Middle frontal gyrus (tissue), 1 donor: ENCODE measurements around the gene OLFML1.

Experiments
- DNase-seq: peaks from one replicate; pipeline ENCODE4 v3.0.0-alpha.2; 2015; ENCODE audit warnings: low spot score; ENCODE audit errors: extremely low spot score

The OLFML1 gene

DNA sequence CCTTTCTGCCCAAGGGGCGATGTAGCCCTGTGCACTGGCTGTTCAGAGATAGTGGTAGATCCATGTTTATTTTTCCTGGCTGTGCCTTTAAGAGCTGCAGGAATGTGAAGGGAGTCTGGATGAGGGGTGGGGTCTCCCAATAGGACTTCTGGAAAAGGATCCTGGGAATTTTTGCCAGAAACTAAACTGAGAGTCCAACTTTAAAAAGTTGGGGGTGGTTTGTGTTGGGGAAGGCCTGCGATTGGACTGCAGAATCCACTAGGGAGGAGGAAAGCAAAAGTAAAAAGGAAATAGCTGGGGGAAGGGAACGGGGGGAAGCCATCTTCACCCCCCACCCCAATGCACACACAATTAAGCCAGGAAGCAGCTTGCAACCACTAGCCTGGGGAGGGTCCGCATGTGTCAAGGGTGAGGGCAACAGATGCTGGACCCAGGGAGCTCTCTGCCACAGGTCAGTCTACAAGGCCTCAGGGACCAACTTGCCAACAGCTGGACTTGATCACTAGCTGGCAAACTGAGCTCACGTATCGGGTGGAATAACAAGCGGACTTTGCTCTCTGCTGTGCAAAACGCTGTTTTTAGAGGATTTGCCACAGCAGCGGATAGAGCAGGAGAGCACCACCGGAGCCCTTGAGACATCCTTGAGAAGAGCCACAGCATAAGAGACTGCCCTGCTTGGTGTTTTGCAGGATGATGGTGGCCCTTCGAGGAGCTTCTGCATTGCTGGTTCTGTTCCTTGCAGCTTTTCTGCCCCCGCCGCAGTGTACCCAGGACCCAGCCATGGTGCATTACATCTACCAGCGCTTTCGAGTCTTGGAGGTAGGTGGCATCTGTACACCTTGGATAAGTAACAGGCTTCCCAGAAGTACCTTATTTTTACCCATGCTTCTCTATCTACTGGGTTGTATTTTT is at the start of gene OLFML1:
OLFML1 (plus strand) TSS at position 321 of the 912 bp plus-strand sequence; CDS start at position 691, 370 bp downstream.
- no peak for DNase-seq

DNA sequence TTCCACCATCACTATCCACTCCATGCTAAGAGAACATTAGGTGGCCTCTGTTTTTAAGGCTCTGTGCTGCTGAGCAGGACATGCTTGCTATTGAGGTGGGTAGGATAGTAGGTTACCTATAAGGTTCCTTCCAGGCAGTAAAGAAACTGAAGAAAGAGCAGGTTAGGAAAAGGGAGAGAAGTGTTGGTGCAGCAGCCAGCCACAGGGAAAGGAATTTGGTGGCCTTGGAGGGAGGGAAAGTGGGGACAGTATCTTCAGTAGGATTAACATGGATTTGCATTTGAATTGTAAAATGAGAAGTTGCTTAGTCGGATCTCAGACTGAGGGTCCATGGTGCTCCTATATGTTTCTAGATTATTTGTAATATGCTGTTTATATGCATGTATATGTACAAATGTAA is 49.2 kb upstream of the OLFML1 start:
- DNase-seq = no peak

DNA sequence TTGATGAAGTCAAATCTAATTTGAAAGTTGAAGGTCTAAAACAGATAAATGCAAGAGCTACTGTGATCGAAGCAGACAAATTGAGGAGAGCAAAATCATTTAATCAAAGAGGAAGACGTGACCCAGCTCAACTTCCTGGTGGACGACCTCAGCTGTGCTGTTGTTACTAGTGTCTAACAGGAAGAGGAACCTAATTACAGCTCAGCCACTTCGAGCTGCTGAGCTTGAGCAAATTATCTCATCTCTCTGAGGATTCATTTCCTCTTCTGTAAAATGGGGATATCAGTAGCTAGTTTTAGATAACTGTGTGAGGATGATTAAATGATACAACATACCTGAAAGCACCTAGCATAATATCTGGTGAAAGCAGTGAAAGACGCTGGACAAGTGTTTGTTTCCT is 48.6 kb upstream of the OLFML1 start:
- DNase-seq = no peak

DNA sequence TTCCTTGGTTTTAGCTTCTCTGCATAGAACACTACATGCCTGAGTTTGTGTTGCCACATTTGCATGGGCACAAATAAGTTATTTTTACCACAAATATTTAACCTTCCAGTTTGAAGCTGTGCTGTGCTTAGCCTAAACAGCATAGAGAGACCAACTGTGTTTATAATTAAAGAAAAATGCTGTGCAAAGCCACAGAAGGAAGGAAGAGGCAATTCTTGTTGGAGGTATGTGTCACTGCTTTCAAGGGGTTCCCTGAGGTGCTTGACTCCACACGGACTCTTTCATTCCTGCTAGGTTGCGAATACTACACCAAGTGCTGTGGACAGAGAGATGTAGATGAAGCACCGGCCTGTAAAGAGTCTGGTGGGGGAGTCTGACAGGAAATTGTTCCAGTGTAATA is 47.6 kb upstream of the OLFML1 start:
- no peak for DNase-seq

DNA sequence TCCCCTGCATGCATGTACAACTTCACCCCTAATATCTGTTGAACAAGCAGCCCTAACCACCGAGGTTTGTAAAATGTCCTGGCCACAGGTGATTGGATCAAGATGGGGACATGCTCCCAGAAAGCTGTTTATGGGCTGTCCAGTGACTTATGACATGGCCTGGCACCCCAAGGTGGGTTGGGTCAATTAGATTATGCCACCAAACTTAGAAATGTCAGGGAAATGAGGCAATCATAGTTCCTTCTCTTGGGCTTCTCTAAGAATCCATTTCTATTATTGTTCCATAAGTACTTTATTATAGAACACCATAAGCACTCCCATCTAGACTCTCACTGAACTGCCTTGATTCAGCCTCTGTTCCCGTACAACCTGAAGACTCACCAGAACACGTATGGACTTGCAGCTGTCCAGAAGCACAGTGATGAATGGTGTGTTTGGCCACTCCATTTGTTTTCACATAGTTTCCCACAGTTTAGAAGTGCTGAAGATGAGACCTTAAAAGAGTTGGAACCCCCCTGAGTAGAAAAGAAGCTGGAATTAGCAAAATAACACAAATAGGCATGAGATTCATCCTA is 45.5 kb upstream of the OLFML1 start:
- DNase-seq = no peak

DNA sequence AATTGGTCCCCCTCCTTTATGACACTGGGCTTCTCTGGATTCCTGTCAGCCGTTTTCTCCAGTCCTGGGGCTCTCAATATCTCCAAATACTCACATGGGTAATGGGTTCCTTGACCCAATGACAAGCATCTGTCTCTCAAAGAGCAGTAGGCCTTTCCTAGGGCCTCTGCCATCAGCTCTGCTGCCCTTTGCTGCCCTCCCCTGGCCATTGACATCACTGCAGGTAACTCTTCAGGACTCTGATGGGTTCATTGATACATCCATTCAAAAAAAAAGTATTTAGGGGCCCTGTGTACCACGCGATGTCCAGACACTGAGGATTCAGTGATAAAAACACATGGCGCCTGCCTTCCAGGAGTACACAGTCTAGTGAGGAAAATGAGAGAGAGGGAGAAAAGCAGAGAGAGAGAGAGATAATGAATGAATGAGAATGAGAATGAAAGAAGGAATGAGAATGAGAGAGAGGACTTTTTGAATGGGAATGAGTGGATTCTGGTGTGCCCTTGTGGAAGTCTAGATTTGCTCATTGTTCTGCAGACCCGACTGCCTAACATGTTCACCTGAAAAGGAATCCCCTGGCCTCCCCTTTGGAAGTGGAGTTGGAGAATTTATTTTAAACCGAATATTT is 42.6 kb upstream of the OLFML1 start:
- peak; percentile 31 for DNase-seq

DNA sequence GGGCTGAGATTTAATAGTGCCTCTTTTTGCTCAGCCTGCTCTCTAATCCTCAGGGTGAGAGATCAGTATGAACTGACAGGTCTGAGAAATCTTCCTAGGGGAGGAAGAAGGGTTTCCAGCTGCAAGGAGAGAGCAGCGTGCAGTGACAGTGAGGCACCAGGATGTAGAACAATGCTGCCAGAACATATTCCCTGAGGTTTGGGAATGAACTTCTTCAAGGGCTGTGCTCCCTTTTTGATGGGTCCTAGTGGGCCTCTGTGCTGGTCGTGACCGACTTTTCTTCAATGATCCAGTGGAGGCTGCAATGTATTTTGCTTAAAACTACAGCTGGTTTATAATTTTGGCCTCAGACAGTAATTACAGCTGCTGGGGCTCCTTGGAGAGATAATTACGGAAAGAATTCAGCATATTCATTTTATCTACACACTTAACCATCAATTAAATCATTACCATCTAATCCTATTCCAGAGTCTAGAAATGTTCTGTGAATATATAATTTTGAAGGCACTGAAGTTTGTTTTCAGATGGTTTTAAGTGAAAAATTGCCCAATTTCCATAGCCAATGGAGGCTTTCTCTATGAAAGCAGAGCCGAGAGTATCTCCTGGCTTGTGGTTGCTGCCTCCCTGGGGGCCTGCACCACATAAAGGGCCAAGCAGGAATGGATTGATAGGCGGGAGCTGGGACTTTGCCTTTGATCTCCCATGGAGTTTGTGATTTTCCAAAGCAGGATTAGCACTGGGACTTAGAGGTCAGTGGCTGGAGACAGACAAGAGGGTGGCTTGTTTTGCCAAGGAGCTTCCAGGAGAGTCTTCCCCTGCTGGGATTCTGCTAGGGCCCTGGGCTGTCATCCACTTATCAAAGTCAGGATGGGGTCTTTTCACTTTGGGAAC is 41.0 kb upstream of the OLFML1 start:
- no peak for DNase-seq

DNA sequence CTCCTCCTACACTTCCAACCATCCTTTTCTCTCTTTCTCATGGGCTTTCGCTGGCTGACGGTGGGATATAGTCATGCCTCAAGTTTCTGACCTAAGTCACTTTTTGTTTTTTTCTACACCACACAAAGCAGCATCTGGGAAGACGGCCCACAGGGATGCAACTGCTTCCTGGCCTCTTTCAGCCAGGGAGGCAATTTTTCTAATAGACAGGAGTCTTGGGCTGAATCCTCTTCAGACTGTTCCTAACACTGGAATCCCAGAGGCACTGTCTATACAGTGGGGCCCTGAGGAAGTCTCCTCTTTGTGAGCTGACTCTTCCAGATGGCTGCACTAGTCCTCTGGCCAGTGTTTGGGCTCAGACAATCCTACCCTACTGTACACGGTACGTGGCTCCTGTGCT is 39.7 kb upstream of the OLFML1 start:
- no peak for DNase-seq

DNA sequence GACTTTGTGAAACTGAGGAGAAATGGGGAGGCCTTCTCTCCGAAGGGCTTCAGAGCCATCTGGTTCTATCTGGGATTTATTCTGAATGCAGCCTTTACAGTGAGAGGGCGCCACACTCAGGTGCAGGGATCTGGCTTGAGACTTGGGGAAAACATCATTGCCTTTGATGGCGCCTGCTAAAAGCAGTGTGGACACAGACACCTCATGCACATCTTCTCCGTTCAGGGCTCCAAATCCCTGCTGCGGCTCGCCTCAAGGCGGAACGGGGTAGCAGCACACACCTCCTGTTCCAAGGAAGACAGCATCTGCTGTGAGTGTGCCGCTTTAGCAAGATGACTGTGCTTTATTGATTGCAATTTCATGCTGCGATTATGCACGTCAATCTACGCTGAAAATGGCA is 37.1 kb upstream of the OLFML1 start:
- no peak for DNase-seq

DNA sequence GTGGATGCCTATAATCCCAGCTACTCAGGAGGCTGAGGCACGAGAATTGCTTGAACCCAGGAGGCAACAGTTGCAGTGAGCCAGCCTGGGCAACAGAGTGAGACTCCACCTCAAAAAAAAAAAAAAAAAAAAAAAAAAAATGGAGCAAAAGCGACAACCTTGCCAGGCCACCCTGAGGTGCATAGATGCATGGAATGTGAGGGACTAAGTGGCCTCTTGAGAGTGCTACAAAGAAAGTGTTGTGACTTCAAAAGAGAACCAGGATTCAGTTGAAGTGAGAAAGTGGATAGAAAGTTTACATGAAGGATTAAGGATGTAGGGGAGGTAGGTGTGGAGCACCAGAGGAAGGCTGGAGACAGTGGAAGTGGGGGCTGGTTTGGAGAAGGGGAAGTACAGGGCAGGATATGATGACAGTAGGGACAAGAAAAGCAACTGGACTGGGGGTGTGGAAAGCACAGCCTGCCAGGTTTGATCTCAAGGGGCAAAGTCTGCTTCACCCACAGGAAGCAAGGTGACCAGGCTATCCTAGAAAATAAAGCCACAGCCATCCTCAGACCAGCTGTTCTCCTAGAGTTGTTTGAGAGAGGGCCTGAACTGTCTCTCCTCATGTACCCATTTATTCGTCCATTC is 36.0 kb upstream of the OLFML1 start:
- DNase-seq = no peak

DNA sequence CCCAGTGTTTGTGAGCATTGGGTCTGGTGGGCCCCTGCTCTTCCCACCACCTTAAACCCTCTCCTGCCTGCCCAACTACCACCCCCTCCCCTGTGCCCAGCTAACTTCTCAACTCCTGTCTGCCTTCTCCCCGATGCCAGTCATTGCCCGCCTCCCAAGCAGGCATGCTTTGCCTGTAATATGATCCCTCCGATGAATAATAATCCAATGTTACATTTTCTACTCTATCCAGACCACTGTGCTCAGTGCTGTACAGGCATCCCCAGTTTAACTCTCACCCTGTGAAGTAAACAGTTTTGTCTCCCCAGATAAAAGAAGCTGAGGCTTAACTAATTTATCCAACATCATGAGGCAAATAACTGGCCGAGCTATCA is 35.5 kb upstream of the OLFML1 start:
- no peak for DNase-seq

DNA sequence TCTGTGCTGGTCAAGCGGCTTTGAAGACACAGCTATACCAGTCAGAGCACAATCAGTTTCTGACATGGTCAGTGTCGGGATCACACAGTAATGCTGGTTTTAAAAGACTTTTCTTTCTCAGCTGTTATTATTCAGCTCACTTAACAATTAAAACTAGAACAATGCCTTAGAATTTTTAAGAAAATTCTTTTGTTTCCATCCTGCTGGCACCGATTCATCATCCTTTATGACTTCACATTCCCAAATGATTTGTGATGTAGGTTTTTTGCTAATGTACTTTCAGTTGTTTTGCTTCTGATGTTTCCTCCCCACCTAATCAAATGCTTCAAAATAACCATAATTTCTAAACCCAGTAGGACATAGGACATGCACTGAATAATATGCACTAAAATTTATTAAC is 34.5 kb upstream of the OLFML1 start:
- no peak for DNase-seq

DNA sequence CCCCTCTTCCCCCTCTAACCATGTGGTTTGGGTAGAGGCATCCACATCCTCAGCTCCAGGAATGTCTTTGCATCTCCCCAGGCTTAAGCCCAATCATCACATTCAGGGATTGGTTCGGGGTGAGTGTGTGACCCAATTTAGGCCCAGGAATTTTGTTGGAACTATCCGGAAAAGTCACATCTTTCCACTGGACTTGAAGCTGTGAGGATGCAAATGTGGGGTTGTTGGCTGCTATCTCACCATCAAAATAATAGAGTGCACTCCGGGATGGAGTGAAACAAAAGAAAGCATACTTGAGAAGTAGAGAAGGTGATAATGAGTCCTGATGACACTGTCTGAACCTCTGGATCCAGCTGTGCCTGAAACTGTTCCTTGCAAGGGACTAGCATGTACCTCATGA is 33.8 kb upstream of the OLFML1 start:
- DNase-seq = no peak

DNA sequence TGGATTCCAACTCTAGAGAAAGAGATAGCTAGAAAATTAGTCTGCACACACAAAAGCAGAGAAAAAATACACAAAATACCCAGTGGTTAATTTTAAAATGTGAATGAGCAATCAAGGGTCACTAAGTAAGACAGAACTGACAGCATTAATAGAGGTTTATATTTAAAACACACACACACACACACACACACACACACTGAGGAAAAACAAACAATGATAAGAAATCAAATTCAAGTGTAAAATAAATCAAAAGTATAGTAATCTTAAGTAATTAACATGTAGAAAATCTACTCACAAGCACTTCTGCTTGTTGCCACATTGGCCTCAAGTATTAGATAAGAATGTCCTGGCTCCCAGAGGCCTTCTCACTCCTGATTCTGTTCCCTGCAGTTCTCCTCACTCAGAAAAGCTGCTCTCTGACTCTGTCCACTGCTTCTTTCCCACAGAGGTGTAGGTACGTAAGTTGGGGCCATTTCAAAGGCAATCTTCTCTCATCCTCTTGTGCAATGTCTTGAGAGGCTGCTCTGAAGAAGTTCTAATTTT is 33.3 kb upstream of the OLFML1 start:
- no peak for DNase-seq

DNA sequence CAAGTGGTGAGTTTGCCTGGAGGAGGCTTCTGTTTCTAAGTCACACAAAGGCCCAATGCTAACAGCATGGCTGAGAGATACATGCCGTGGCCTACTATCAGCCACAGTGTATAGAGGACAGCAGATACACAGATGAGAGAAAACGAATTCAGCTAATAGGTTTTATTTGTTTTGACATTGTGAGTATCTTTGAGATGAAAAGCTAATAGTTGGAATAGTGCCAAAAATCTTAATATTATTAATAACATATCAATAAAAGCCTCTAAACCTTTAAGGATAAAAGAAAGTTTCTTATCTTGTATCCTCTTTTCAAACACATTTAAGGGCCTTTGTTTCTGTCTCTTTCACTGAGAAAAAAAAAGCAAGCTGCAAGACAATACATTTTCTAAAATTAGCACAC is 30.5 kb upstream of the OLFML1 start:
- no peak for DNase-seq

DNA sequence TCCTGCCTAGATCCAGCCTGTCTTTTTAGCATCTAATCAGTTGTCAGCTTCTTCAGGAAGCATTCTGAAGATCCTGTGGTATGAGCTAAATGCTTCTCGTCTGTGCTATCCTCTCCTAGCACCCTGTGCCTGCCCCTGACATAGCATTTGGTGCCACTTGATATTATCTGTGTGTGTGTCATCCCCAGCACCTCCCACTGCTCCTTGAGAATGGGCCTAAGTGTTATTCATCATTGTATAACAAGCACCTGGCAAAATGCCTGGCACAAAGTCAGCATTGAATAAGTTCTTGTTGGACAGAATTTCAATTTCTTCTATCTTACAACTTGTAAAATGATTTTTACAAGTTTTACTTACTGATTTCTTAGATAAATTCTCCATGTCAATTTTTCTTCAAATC is 28.1 kb upstream of the OLFML1 start:
- DNase-seq = peak; percentile 22

DNA sequence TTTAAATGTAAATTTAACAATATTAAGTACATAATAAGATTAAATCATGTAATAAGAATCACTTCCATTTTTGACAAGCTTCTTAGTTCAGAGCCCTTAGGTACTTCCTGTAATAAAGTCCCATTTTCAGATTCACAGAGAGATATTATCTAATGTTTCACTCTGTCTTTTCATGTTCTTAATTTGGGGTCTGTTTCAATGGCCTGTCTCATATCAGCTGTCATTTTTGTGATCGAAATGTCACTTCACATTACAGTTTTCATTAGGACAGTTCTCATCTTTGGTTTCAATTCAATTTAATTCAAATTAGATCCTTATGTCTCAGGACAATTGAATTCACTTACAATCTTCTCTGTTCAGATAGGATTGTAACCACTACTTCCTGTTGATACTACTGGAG is 22.6 kb upstream of the OLFML1 start:
- DNase-seq = no peak

DNA sequence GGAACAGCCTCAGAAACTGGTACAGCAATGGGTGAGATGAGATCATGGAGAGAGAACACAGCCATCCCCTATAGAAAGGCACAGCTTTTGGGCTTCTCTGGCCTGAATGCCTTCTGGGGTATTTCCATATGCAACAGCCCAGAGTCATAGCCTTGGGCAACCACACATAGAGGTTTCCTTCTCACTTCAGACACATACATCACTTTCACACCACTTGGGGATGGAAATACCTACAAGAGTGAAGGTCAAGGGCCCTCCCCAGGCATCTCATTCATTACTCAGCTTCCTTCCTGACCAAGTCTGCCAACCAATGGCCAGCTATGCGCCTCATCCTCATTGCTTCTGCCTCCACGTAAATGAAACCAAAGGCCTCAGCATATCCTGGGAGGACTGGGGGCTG is 17.7 kb upstream of the OLFML1 start:
- DNase-seq = no peak

DNA sequence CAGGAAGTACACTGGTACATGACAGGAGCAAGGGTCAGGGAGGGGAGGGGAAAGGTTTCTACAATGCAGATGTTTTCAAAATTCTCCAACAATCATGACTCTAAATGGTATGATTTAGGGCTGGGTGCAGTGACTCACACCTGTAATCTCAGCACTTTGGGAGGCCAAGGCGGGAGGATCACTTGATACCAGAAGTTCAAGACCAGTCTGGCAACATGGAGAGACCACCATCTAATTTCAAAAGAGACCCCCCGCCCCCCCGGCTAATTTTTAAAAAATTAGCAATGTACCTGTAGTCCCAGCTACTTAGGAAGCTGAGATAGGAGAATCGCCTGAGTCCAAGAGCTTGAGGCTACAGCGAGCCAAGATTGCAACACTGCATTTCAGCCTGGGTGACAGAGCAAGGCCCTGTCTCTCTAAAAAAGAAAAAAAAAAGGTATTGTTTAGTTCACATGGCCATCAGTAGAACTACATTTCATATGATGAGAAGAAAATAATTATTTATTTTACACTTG is 15.9 kb upstream of the OLFML1 start:
- no peak for DNase-seq

DNA sequence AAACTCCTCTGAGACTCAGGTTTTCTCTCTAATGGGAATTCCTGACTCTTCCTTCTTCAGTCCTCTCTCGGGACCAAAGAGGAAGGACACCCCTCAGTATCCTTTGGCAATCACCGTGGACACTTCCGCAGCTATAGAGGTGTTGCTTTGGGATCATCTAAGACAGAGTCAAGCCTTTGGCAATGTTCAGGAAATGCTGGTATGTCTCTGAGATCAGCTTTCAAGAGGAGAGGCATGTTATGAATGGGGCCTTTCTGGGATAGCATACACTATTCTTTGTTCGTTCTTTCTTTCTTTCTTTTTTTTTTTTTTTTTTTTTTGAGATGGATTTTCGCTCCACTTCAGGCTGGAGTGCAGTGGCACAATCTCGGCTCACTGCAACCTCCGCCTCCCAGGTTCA is 14.2 kb upstream of the OLFML1 start:
- no peak for DNase-seq

DNA sequence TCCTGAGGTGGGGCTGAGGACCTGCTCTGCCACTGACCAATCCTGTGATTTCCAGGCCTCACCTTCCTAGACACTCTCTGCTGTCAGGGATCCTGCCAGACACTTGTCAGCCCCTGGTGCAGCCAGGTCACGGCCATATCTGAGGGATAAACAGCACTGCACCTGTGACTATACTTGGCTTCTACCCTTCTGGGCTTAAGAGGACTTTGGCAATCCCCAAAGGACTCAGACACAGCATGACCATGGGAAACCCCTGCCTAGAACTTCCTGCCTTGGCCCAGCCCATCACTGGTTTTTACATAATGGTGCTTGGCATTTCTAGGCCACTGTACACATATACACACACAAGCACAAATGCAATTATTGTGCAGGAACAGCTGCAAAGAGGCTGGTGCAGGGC is 11.6 kb upstream of the OLFML1 start:
- DNase-seq = no peak
